GM19328 (cell line): Measurements from ENCODE around the gene ZNF670.
"Not testable (repeated sequence)": the region's sequence is repeated elsewhere in the genome, so short reads cannot be mapped to it uniquely, and the experiment has no call there.

Experiments
- ATAC-seq: cut with Tn5 transposase; IDR thresholded peaks from one replicate; pipeline ENCODE4 v1.9.1; 2021; ENCODE audit warnings: mild to moderate bottlenecking, moderate library complexity; ENCODE audit not compliant: unreplicated experiment

ZNF670 gene

DNA sequence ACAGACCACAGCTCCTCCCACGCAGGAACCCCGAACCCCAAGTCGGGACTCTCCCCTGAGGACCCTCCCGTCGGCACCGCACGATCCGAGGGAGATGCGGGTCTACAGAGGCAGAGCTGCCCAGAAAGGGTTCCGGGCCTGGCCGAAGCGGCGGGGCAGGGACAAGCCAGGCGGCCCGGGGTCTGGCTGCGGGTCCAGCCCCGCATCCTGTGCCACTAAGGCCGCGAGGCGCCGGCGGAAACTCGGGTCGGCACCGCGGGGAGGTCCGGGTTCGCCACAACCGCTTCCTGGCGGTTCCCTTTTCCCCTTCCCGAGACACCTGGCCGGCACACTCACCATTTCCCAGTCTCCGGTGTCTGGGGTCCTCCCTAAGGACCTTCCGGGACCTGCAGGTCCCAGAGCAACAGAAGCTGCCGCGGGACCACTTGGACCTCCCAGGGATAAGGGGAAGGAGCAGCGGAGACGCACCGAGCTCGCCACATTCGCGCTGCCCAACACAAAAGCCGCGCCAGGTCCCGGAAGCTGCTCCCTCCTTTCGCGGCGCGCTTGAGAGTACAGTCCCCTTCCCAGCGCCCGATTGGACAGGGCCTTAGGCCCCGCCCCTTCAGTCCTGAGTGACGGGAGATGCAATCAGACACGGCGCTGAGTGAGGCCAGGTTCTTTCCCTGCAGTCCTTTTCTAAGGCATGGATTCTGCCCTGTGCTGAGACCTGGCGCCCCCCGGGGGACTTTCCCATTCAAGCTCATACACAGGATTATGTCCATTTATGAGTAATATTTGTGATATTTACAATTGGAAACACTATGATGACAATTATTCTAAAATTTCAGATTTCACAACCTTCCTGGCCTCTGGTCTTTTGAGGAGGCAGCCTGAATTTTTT is at the start of gene ZNF670:
ZNF670 (minus strand) TSS at position 554 of the 883 bp plus-strand sequence; CDS start at position 339, 215 bp downstream.
- ATAC-seq, result peak; percentile 100

DNA sequence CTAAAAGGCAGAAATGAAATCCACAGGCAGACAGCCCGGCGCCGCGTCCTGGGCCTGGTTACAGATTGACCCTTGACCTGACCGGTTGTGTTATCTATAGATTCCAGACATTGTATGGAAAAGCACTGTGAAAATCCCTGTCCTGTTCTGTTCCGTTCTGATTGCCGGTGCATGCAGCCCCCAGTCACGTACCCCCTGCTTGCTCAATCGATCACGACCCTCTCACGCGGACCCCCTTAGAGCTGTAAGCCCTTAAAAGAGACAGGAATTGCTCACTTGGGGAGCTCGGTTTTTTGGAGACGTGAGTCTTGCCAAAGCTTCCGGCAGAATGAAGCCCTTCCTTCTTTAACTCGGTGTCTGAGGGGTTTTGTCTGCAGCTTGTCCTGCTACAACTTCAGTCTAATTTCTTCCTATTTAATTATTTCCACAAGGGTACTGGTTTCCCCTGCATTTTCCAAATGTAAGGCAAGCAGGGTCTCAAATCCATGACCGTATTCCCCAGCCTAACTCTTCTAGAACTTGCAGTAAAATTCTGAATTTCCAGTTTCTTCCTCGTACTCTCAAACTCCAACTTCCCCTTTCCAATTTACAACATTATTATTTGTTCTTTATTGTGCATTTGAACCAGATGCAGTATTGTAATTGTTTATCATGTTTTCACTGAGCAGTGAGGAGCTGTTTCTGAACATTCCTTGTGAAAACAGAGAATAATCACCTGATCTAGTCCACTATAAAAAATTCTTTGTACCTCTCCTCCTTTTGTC is 49.1 kb upstream of the ZNF670 start:
- not testable (repeated sequence) for ATAC-seq

DNA sequence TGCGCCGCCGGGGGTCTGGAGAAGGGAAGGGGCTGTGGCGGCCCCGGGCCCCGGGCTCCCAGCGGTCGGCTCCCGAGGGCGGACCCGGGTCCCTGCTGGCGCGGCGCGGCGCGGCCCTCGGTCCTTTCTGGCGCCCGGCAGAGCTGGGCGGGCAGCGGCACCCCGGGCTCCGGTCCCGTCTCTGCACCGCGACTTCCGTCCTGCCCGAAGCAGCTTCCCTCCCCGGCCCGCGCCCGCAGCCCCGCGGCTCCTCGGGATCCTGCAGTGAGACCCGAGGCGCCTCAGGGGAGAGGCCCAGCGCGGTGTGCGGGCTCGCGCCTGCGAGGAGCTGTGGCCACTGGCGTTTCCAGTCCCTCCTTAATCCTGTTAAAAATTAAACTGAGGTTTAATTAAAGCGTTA is 48.0 kb upstream of the ZNF670 start:
- ATAC-seq, result peak; percentile 54

DNA sequence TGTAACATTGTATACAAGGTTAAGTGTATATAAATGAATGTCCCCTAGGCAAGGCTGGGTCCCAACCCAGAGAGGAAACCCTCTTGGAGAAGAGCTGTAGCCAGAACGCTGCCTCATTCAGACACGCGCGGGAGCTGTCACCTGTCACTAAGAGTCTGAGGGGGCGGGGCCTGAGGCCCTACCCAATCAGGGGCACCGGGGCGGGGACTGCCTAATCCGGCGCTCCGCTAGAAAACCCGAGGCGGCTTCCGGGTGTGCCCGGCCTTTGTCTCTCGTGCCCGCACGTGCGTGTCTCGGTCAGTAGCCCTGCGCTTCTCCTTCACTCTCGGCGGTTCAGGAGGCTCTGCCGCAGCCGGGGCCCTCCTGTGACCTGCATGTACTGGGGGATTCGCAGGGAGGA is 47.6 kb upstream of the ZNF670 start:
- peak; percentile 97 for ATAC-seq

DNA sequence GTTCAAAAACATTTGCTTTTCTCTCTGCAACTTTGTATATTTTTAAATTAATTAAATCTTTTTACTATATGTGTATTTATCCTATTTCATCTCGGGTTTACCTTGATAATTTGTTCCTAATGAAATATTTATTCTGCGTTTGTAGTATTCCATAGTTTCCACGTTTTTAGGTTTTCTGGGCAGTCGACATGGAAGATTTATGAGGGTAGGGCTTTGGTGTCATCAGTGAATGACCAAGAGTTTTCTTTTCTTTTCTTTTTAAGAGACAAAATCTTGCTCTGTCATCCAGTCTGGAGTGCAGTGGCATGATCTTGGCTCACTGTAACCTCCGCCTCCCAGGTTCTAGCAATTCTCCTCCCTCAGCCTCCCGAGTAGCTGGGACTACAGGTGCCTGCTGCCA is 42.8 kb upstream of the ZNF670 start:
- no peak for ATAC-seq

DNA sequence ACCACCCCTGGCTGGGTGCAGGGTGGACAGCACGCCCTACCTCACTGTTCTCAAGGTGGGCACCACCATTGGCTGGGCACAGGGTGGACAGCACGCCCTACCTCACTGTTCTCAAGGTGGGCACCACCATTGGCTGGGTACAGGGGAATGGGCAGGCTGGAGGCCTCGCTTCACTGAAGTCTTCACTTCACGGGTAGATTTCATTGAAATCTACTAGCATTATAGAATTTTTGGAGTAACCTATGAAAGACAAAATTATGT is 41.7 kb upstream of the ZNF670 start:
- ATAC-seq, result not testable (repeated sequence)

GRCh38 chr1:247119600-247120407 is 41.2 kb upstream of the ZNF670 start:
- no peak for ATAC-seq

GRCh38 chr1:247118946-247119446 is 40.4 kb upstream of the ZNF670 start:
- no peak for ATAC-seq

DNA sequence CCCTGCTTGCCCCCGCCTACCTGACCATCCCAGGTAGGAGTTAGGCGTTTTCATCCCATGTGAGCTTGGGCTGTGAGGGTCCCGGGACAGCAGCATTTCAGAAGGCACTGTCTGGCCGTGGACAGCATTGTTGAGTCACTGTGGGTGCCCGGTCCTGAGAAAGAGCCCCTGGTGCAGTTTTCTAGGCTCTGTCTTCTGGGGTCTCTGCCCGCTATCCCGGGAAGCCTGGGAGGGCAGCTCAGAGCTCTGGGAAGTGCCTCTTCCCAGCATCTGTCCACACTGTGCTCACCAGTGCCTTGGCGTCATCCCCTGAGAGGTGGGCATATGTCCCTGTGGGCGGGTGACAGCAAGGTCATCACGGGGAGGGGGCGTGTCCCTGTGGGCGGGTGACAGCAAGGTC is 36.9 kb upstream of the ZNF670 start:
- no peak for ATAC-seq

- no peak for ATAC-seq
These were observed 36.5 kb upstream of the ZNF670 start for GRCh38 chr1:247115141-247115510.

- ATAC-seq, result no peak
These were observed 35.9 kb upstream of the ZNF670 start for GRCh38 chr1:247114351-247115140.

- no peak for ATAC-seq
These were observed 35.2 kb upstream of the ZNF670 start for GRCh38 chr1:247113733-247114271.

DNA sequence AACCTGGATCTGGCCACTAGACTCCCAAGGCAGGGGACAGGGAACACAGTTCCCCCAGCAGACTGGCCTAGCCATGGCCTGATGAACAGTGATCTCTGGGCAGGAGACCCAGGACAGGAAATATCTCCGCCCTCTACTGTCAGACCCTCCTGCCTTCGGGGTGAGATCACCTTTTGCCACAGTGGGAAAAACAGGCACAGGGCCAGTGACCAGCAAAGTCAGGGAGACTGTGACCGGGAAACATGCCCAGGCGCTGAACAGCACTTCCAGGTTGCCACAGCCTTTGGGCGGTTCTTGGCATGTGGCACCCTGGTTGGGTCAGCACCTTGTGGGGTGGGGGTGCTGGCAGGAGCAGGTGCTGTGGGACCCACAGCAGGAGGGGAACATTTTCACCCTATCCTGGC is 34.5 kb upstream of the ZNF670 start:
- no peak for ATAC-seq

GRCh38 chr1:247112479-247112781 is 33.8 kb upstream of the ZNF670 start:
- no peak for ATAC-seq

DNA sequence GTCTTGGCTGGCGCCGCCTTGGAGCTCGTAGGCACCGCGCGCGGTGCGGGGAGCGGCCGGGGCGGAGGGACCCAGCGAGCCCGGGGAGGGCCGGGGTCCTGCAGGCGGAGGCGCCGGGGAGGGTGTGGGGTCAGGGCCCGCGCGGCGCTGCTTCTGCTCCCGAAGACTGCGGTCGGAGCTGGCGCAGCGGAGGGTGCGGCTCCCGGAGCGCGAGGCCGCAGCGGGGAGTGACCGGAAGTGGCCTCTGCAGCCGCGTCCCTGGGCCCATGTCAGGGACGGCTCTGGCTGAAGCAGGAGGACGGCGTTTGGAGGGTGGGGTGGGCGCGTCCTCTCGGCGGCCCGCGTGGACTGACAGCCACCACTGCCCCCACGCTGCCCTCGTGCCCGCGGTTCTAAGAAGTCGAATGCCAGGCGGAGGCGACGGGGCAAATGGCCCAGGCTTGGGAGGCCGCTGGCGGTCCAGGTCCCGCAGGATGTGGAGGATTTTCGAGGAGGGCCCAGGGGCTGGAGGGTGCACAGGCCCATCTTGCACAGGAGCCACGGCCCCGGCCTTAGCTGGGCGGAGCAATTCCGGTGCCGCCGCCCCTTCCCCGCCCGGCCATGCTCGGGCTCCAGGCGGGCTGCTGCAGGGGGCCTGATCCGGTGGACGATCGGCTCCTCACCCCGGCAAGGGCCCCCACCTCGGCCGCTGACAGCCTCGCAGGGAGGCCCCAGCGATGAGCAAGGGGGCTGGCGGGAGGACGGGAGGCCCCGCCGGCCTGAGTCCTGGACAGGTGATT is 33.3 kb upstream of the ZNF670 start:
- no peak for ATAC-seq

DNA sequence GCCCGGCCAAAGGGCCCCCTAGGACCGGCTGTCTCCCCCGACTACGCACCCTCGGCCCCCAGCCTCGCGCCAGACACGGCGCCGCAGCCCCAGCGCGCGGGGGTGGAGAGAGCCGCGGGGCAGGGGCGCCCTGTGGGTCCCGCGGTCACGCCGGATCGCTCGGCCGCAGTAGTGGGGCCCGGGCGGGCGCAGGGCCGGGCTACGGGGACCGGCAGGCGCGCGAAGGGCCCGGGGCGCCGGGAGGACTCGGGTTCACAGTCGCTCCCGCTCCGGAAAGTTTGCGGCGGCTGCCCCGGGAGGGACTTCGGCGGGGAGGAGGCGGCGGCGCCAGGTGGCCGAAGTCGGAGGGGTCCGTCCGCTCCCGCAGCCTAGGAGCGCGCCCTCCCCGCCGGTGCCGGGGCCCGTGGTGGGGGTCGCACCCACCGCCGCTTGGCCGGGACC is 32.7 kb upstream of the ZNF670 start:
- ATAC-seq, result no peak

- ATAC-seq, result no peak
These were observed 32.1 kb upstream of the ZNF670 start for GRCh38 chr1:247110627-247111258.

DNA sequence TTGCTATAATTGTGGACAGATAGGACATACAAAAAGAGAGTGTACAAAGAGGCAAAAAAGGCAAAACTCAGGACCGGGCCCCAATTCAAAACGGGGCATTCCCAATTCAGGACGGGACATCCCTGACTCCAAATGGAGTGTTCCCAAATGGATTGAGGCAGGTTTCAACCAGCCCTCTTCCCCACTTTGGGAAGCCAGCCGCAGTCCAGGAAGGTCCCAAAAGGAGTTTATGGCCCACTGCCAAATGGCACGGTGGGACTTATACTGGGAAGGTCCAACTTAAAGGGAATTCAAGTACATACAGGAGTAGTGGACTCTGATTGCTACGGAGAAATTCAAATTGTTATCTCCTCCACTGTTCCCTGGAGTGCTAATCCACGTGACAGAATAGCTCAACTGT is 29.1 kb upstream of the ZNF670 start:
- no peak for ATAC-seq

GRCh38 chr1:247105966-247106365 is 27.4 kb upstream of the ZNF670 start:
- no peak for ATAC-seq
